GM18861 (cell line): ENCODE measurements around the gene UBAC1.

Source experiments
- ATAC-seq: cut with Tn5 transposase; IDR thresholded peaks from one replicate; pipeline ENCODE4 v1.9.1; 2021; ENCODE audit not compliant: unreplicated experiment

UBAC1 gene

GRCh38 chr9:135886147-135886981 is 74.8 kb downstream of the UBAC1 start:
- no peak for ATAC-seq

GRCh38 chr9:135885100-135885853 is 75.9 kb downstream of the UBAC1 start:
- no peak for ATAC-seq

GRCh38 chr9:135884328-135885035 is 76.7 kb downstream of the UBAC1 start:
- no peak for ATAC-seq

GRCh38 chr9:135883410-135884089 is 77.6 kb downstream of the UBAC1 start:
- ATAC-seq, result no peak
